Upper lobe of right lung (tissue), 1 donor: ENCODE data around the gene USP43. TPM values are rescaled to one million over a fixed set of nuclear protein-coding genes. Genes with fewer than 3 reads are reported as not detected.

Experiments
- ATAC-seq: fragments of 200-7000 bp; cut with Tn5 transposase; one replicate; pipeline ENCODE4 v1.9.1; 2020; ENCODE audit warnings: mild to moderate bottlenecking, moderate library complexity
- DNase-seq: peaks from one replicate; pipeline ENCODE4 v3.0.0-alpha.2; 2020
- H3K27ac ChIP-seq: fragments of 200-600 bp; one replicate; pipeline ENCODE4 v1.8.0; 2022
- H3K27me3 ChIP-seq: fragments of 200-600 bp; one replicate; pipeline ENCODE4 v1.8.0; 2022; ENCODE audit warnings: mild to moderate bottlenecking
- H3K36me3 ChIP-seq: fragments of 200-600 bp; one replicate; pipeline ENCODE4 v1.8.0; 2022
- H3K4me1 ChIP-seq: fragments of 200-600 bp; one replicate; pipeline ENCODE4 v1.8.0; 2022
- H3K4me3 ChIP-seq: fragments of 200-600 bp; one replicate; pipeline ENCODE4 v1.8.0; 2022; ENCODE audit warnings: mild to moderate bottlenecking
- H3K9me3 ChIP-seq: fragments of 200-600 bp; one replicate; pipeline ENCODE4 v1.8.0; 2022
- intact Hi-C: fragments of 100-400 bp; cut with DNase I; formaldehyde crosslinking; loops from one replicate; pipeline ENCODE4 v1.11.0; 2022
- total RNA-seq: library from RNA; stranded (reverse); fragmentation: NEBNext Ultra II Directional; extraction: Animal tissue kit (Norgen Biotek cat#: 25700); gene quantifications from one replicate; pipeline ENCODE4 v1.2.1, GENCODE V29; 2021
- TF ChIP-seq, protein P1 (sequence below): fragments of 200-600 bp; IDR thresholded peaks from one replicate; pipeline ENCODE4 v1.8.0; 2022; ENCODE audit warnings: antibody characterized with exemption
- donor health status: DM: no; HTN: yes; CAD: no; lungs with severe emphysema.

Gene USP43
- total RNA-seq, 1 donor from 2014 or later = 4.3 TPM

DNA sequence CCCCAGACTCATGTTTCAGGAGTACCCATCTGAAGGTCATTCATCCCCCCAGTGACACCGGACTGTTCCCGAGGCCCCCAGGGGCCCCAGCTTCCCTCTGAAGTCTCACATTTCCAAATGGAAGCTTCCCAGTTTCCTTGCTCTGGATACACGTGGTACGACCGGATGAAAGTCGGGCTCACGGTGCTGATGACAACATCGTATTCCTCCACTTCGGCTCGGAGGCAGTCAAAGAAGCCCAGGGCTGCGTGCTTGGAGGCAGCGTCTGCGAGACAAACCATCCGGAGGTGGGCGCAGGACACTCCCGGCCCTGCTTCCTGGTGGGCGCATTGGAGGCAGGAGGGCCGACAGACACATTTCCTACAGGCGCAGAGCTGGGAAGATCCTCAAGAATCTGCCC is 127.3 kb downstream of the USP43 start:
- Histone ChIP-seq H3K27me3 (no peaks in the 10 kb centered on the region), H3K9me3 (no peaks in the 10 kb centered on the region), H3K4me1 (no peaks in the 10 kb centered on the region), H3K27ac (no peak overlapping the region), H3K36me3 (no peaks in the 10 kb centered on the region), H3K4me3 (no peak overlapping the region)
- DNase-seq (no peak), ATAC-seq (no peak)
- intact Hi-C loops = no loop called here
- TF ChIP-seq, protein P1, sequence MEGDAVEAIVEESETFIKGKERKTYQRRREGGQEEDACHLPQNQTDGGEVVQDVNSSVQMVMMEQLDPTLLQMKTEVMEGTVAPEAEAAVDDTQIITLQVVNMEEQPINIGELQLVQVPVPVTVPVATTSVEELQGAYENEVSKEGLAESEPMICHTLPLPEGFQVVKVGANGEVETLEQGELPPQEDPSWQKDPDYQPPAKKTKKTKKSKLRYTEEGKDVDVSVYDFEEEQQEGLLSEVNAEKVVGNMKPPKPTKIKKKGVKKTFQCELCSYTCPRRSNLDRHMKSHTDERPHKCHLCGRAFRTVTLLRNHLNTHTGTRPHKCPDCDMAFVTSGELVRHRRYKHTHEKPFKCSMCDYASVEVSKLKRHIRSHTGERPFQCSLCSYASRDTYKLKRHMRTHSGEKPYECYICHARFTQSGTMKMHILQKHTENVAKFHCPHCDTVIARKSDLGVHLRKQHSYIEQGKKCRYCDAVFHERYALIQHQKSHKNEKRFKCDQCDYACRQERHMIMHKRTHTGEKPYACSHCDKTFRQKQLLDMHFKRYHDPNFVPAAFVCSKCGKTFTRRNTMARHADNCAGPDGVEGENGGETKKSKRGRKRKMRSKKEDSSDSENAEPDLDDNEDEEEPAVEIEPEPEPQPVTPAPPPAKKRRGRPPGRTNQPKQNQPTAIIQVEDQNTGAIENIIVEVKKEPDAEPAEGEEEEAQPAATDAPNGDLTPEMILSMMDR = no peak

DNA sequence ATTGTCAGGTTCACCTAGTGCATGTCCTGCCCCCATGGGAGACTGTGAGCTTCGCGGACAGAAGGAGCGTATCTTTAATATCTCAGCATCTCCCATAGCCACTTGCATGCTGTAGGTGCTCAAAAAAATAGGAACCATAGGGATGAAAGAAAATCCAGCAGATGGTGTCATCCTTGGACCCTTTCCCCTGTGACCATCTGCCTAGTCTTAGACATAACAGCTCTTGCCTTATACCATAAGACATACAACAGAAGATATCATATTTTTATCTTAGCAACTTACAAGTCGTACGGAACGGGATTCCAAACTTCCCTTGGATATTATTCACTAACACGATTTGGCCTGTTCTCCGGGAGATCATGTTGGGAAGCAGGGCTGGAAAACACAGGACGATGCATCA is 131.6 kb downstream of the USP43 start:
- ATAC-seq (no peak), DNase-seq (no peak)
- Histone ChIP-seq H3K4me1 (no peaks in the 10 kb centered on the region), H3K27me3 (peaks cover 8% of the 10 kb centered on the region), H3K36me3 (no peaks in the 10 kb centered on the region), H3K4me3 (no peak overlapping the region), H3K27ac (no peak overlapping the region), H3K9me3 (no peaks in the 10 kb centered on the region)
- intact Hi-C loops = no loop called here
- TF ChIP-seq, protein P1 = no peak

Other genes with a start within 250 kb of the USP43 start
- 52.5 TPM for gene STX8, start 69.7 kb upstream of the USP43 start, total RNA-seq
- gene CFAP52, start 68.9 kb upstream of the USP43 start, total RNA-seq = not detected
- gene DHRS7C, start 146.1 kb downstream of the USP43 start, total RNA-seq = not detected
- gene GSG1L2, start 176.6 kb downstream of the USP43 start, total RNA-seq = not detected
- 1.8 TPM for gene GLP2R, start 180.4 kb downstream of the USP43 start, total RNA-seq